DMS79 treated with DMSO at 0.1 percent for 48 hours (cell line): ENCODE data around the gene MFSD8.
"Not testable (repeated sequence)": the region's sequence is repeated elsewhere in the genome, so short reads cannot be mapped to it uniquely, and the experiment has no call there.

Source experiments
- DNase-seq: peaks from one replicate; lab custom pipeline; 2025; lab: John Stamatoyannopoulos, UW

MFSD8 gene, protein sequence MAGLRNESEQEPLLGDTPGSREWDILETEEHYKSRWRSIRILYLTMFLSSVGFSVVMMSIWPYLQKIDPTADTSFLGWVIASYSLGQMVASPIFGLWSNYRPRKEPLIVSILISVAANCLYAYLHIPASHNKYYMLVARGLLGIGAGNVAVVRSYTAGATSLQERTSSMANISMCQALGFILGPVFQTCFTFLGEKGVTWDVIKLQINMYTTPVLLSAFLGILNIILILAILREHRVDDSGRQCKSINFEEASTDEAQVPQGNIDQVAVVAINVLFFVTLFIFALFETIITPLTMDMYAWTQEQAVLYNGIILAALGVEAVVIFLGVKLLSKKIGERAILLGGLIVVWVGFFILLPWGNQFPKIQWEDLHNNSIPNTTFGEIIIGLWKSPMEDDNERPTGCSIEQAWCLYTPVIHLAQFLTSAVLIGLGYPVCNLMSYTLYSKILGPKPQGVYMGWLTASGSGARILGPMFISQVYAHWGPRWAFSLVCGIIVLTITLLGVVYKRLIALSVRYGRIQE

DNA sequence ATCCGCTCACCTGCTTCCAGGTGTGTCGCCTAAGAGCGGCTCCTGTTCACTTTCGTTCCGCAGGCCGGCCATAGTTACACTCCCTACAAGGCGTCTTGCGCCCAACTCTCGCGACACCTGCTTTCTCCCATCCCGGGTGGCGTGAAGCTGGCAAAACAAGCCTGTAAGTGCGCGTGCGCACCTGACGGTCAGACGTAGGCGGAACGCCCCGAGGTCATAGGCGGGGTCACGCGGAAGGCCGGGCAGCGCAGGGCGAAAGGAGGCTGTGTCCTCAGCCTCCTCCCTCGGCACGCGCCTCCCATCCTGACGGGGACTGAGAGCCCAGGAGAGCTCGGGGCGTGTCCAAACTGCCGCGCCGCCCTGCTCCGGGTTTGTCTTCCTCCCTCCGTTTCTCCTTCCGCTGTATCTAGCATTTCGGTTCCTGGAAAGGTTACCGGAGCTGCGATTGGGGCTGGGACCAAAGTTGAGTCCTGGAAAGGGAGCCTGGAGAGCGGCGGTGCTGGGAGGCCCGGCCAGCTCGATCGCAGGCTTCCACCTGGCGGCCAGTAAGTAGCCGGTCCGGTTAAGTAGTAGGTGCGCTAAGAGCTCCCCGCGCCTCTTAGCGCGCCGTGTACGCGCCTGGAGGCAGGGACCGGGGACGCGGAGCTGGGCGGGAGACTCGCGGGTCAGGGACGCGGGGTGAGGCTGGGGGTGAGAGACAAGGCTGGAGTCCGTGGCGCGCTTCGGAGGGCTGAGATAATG is at the start of gene MFSD8, which contains the start of gene ABHD18:
TSS of gene MFSD8 (minus strand) at position 112 of the 741 bp plus-strand sequence. CDS start at position 72, 40 bp downstream.
TSS of gene ABHD18 (plus strand) at position 345 of the 741 bp plus-strand sequence. CDS start 17,550 bp downstream, outside the sequence.
- peak; percentile 81 for DNase-seq

DNA sequence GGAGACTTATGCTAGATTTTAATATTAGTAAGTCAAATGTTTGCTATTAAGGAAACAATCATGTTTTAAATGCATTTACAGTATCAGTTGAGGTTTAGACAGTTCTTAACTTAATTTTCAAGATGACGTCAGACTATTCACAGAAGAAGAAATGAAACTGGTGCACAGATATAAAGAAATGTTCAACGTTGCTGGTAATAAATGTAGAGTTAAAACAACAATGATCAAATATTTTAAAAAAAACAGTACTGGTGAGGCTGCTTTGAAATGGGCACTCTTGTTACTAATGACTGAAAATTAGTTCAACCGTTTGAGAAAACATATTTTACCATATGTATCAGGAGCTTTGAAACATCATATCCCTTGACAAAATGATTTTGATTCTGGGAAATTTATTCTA is 44.5 kb upstream of the MFSD8 start:
- DNase-seq, result no peak

DNA sequence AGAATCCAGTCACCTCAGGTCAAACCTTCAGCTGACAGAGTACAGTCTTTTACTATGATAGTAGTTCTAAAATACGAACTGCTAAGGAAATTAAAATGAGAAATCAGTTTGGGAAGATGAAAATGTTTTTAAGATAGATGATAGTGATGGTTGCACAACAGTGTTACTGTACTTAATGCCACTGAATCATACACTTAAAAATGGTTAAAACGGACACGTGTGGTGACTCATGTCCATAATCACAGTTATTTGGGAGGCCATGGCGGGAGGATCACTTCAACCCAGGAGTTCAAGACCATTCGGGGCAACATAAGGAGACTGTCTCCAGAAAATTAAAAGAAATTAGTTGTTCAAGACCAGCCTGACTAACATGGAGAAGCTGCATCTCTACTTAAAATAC is 41.6 kb upstream of the MFSD8 start:
- no peak for DNase-seq

DNA sequence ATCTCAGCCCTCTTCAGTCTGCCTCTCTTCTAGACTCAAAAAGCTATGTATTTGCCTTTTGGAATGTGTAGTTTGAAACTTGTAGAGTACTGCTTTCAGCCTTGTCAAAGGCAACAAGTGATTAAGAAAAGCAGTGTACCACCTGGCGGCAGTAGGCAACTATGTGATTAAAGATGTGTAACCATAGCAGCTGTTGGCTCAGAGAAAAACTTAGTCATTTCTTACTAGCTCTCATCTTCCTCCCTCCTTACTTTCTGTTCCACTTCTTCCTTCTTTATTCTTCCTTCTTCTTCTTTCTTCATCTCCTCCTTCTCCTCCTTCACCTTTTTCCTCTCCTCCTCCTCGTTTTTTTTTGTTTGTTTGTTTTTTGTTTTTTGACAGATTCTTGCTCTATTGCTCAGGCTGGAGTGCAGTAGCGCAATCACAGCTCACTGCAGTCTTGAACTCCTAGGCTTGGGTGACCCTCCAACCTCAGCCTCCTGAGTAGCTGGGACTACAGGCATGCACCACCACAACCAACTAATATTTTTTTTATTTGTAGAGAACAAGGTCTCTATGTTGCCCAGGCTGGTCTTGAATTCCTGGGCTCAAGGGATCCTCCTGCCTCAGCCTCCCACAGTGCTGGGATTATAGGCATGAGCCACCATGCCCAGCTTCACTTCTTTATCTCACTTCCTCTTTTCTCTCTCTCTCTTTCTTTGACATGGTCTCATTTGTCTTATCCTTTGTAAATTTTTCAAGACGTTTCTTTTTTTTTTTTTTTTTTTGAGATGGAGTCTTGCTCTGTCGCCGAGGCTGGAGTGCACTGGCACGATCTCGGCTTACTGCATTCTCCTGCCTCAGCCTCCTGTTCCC is 32.8 kb upstream of the MFSD8 start:
- no peak for DNase-seq

DNA sequence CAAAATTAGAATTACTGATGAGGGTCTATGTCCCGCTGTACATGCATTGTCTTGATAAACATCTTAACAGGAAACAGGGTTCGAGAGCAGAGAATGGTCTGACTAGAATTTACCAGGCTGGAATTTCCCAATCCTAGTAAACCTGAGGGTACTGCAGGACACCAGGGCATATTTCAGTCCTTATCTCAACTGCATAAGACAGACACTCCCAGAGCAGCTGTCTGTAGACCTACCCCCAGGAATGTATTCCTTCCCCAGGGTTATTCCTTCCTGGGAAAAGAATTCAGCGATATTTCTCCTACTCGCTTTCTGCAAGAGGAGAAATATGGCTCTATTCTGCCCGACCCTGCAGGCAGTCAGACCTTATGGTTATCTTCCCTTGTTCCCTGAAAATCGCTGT is 31.5 kb upstream of the MFSD8 start:
- not testable (repeated sequence) for DNase-seq

DNA sequence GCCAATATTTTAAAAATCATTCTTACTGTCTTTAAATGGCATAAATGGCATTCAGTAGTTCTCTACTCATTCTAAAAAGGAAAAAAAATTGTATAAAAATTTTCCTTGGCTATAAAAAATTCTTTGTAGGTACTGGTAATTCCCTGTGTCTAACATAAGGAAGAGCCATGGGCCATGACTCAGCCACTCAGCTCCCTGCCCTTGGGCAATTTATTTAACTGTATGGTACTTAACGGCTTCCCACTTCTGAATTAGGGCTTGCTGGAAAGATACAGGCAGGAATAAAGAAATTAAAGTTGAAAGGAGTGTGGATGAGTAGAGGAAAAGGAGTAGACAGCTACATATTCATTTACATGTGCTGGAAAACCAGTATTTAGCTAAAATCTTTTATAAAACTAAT is 30.8 kb upstream of the MFSD8 start:
- DNase-seq, result no peak

DNA sequence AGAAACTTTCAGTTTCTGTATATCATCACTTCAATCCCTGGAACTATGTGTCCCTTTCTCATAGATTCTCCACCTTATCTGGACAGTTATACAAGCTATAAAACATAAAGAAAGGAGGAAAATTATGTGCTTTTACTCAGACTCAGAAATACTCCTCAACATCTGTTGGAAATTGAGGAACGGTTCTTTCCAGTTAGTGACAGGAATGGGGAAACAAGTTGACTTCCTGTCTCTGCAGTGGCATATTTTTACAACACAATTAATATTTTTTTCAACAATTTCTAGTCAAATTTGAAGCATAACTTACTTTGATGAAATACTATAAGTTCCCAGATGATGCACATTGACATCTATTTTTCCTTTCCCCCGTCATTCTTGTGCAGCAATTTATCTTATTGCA is 28.2 kb upstream of the MFSD8 start:
- no peak for DNase-seq

DNA sequence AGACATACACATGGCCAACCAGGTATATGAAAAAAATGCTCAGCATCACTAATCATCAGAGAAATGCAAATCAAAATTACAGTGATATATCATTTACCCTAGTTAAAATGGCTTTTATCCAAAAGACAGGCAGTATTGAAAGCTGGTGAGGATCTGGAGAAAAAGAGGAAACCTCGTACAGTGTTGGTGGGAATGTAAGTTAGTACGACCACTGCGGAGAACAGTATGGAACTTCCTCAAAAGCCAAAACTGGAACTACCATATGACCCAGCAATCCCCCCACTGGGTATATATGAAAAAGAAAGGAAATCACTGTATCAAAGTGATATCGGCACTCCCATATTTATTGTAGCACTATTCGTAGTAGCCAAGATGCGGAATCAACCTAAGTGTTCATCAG is 23.7 kb upstream of the MFSD8 start:
- no peak for DNase-seq

DNA sequence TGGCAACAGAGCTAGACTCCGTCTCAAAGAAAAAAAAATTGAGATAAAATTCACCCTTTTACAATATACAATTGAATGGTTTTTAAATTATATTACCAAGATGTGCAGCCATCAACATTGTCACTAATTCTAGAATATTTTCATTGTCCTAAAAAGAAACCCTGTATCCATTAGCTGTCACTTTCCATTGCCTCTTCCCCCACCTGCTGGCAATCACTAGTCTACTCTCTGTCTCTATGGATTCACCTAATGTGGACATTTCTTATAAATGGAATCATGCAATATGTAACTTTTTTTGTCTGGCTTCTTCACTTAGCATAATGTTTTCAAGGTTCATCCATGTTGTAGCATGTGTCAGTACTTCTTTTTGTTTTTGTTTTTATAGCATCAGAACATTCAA is 21.0 kb upstream of the MFSD8 start:
- DNase-seq, result no peak

DNA sequence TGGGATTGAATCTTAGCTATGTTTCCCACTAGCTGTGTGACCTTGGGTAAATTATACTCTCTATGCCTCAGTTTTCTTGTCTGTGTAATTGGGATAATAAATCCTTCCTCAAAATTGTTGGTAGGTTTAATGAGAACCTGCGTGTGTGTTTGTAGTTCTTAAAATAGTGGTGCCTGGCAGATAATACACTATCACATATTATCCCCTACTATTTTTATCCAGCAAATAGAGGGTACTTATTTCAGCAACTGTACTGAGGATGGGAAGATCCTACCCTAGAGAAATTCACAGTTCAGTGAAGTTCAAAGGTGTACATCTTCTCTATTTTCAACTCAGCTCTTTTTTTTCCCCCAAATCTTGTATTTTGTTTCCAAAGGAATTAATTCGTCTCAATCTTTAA is 17.5 kb upstream of the MFSD8 start:
- no peak for DNase-seq

DNA sequence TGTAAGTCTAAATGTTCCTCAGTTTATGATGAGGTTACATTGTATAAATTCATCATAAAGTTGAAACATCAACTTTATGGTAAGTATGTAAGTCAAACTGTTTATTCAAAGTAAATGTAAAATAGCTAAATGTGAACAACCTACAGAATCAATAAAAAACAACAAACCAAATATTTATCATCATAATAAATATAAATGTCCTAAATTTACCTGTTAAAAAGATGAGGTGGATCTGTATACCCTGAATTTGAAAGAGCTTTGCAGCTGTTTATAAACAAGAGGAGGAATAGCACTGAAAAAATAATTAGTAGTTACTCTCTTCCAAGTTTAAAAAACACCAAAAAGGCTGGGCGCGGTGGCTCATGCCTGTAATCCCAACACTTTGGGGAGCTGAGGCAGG is 14.0 kb upstream of the MFSD8 start:
- DNase-seq, result no peak

DNA sequence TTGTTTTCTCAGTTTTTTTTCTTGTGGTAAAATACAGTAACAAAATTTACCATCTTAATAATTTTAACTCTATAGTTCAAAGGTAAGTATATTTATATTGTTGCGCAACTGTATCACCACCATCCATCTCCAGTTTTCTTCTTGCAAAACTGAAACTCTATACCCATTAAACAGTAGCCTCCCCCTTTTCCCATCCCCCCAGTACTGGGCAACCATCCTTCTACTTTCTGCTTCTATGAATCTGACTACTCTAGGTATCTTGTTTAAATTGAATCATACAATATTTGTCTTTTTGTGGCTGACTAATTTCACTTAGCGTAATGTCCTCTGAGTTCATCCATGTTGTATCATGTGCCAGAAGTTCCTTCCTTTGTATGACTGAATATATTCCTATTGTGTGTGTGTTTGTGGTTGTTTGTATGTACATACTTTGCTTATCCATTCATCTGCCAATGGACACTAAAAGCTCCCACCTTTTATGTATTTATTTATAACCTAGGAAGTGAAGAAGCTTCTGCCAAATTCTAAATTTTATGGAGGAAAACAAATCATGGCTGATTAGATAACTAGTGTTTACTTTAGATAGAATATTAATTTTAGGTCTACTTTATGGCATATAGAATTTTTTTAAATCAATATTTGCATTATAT is 10.3 kb upstream of the MFSD8 start:
- no peak for DNase-seq

DNA sequence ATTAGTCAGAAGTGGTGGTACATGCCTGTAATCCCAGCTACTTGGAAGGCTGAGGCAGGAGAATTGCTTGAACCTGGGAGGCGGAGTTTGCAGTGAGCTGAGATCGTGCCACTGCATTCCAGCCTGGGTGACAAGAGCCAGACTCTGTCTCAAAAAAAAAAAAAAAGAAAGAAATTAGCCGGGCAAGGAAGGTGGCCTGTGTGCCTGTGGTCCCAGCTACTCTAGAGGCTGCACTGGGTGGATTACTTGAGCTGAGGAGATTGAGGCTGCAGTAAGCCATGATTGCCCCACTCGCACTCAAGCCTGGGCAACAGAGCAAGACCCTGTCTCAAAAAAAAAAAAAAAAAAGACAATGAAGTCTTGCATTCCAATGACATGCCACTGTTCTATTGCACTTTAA is 6.0 kb upstream of the MFSD8 start:
- DNase-seq, result not testable (repeated sequence)

DNA sequence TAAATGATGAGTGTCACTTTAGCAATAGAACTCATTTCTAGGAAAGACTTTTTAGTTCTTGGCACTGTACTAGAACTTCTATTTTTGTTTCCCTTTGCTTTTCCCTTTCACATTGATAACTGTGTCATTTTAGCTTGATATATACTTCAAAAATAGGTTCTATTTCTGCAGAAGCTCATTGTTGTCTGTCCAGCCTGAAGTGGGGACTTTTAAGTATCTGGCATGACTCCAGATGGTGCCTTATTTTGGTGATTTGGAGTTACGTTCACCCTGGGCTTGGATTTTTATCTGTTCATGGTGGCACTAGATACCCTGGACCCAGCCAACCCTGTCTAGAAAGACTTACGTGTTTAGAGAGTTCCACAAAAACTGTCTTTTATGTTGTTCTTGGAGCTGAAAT is 3.6 kb upstream of the MFSD8 start:
- no peak for DNase-seq

DNA sequence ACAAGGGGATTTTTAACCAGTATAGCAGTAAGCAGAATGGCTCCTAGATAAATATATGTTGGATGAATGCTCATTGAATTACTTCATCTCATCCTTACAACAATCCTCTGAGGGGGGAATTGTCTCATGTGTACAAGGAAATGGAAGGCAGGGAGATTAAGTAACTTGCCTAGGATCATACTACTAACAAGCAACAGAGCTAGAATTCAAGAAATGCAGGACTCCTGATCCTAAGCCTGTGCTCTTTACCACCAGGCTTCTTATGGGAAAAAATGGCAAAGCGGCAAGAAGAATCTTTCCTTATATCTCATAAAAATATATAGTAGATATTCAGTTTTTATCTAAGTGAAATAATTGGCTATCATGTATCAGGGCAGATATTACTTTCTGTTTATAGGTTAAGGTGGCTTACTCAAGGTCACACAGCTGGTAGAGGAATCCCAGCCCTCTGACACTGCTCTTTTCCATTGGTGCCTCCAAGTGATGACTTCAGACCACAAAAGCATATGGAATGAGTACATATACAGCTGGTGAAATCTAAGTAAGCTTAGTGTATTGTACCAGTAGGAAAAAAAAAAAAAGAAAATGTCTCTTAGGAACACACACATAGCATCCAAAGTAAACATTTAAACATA is 2.3 kb upstream of the MFSD8 start:
- no peak for DNase-seq

DNA sequence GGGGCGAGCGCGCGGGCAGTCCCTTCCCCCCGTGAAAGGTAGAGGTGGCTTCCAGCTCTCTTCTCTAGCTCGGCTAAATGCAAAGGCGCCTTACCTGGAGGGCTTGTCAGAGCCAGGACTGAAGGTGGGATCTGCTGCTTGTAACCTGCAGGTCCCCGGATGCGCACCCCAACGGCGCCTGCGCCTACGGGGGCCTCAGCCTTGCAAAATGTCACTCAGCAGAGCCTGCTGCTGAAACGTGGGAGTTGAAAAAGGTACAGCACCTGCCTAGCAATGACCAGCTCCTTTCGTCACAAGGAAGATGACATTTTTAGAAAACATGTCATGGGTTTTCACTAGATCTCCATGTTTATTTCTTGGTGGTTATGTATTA is 816 bp upstream of the MFSD8 start:
- peak; percentile 40 for DNase-seq

DNA sequence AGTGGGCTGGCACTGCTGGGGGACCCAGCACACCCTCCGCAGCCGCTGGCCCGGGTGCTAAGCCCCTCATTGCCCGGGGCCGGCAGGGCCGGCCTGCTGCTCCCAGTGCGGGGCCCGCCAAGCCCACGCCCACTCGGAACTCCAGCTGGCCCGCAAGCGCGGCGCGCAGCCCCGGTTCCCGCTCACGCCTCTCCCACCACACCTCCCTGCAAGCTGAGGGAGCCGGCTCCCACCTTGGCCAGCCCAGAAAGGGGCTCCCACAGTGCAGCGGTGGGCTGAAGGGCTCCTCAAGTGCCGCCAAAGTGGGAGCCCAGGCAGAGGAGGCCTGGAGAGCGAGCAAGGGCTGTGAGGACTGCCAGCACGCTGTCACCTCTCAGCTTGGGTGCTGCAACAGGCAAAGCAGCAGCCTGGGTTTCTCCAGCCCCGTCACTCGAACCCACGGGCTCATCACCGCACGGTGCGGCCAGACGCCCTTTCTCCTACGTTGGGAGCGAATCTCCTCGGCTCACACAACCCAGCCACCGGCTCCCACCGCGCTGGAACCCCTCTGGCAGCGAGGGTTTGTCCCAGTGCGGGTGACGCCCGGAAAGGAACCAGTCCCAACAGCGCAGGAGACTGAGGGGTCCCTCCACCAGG is 429 bp downstream of the MFSD8 start:
- not testable (repeated sequence) for DNase-seq

DNA sequence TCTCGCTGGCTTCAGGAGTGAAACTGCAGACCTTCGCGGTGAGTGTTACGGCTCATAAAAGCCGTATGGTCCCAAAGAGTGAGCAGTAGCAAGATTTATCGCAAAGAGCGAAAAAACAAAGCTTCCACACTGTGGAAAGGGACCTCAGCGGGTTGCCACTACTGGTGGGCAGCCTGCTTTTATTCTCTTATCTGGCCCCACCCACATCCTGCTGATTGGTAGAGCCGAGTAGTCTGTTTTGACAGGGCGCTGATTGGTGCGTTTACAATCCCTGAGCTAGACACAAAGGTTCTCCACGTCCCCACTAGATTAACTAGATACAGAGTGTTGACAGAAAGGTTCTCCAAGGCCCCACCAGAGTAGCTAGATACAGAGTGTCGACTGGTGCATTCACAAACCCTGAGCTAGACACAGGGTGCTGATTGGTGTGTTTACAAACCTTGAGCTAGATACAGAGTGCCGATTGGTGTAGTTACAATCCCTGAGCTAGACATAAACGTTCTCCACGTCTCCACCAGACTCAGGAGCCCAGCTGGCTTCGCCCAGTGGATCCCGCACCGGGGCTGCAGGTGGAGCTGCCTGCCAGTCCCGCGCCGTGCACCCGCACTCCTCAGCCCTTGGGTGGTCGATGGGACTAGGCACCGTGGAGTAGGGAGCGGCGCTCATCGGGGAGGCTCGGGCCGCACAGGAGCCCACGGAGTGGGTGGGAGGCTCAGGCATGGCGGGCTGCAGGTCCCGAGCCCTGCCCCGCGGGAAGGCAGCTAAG is 1.2 kb downstream of the MFSD8 start:
- not testable (repeated sequence) for DNase-seq

DNA sequence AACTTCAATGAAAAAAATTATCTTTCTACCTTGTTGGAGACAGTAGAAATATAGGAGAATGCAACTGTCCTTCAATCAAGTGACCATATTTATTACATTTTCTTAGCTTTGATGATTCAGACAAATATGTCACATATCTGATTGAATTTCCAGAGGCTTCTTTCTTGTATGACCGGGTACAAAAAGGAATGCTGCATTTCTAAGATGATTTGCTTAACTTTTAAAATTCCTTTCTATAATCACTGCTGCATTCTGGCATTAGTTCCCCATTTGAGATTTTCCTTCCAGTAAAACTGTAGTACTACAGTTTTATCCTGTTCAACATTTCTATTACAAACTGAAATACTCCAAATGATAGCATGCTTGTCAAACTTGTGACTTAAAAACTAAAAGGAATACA is 5.2 kb downstream of the MFSD8 start:
- no peak for DNase-seq

DNA sequence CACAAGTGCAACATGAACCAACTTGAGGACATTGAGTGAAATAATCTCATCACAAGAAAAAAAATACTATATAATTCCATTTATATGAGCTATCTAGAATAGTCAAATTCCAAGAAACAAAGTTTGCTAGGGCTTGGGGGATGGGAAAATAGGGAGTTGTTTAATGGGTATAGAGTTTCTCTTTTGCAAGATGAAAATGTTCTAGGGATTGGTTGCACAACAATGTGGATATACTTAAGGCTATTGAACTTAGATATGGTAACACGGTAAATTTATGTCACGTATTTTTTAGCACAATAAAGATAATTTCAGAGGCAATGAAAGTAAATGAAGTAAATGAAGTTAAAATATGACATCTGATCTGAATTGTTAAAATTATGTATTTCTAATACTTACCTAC is 7.9 kb downstream of the MFSD8 start:
- no peak for DNase-seq
